Measurements from ENCODE around the gene KCNG1.

The KCNG1 gene

GRCh38 chr20:51036827-51037531 is 14.1 kb upstream of the KCNG1 start:
- no peak overlapping the region for H3K4me3 ChIP-seq (replicated peaks; ENCODE audit: low read depth, low read length)
- no peak for TF ChIP-seq CTCF (IDR thresholded peaks at IDR 0.05; ENCODE audit: low read length, missing control alignments)
- no peak for DNase-seq (ENCODE audit: low read depth)

GRCh38 chr20:51036226-51036625 is 13.3 kb upstream of the KCNG1 start:
- no peak overlapping the region for H3K4me3 ChIP-seq (replicated peaks; ENCODE audit: low read depth, low read length)
- DNase-seq (ENCODE audit: low read depth), result no peak
- TF ChIP-seq CTCF (IDR thresholded peaks at IDR 0.05; ENCODE audit: low read length, missing control alignments), result no peak

- no peak overlapping the region for H3K4me3 ChIP-seq (replicated peaks; ENCODE audit: low read depth, low read length)
- no peak for DNase-seq (ENCODE audit: low read depth)
- TF ChIP-seq CTCF (IDR thresholded peaks at IDR 0.05; ENCODE audit: low read length, missing control alignments), result no peak
Measured at GRCh38 chr20:51034988-51035656, 12.2 kb upstream of the KCNG1 start.

GRCh38 chr20:51034476-51034875 is 11.6 kb upstream of the KCNG1 start:
- TF ChIP-seq CTCF (IDR thresholded peaks at IDR 0.05; ENCODE audit: low read length, missing control alignments), result no peak
- no peak for DNase-seq (ENCODE audit: low read depth)

GRCh38 chr20:51029963-51030920 is 7.3 kb upstream of the KCNG1 start:
- H3K4me3 ChIP-seq (replicated peaks; ENCODE audit: low read depth, low read length), result no peak overlapping the region
- peak; percentile 44 for DNase-seq (ENCODE audit: low read depth)
- TF ChIP-seq CTCF (IDR thresholded peaks at IDR 0.05; ENCODE audit: low read length, missing control alignments), result no peak

More at GRCh38 chr20:51034476-51034875, 11.6 kb upstream of the KCNG1 start:
- H3K4me3 ChIP-seq (replicated peaks; ENCODE audit: low read depth, low read length), result no peak overlapping the region

GRCh38 chr20:51029556-51029955 is 6.6 kb upstream of the KCNG1 start:
- H3K4me3 ChIP-seq (replicated peaks; ENCODE audit: low read depth, low read length), result no peak overlapping the region
- no peak for TF ChIP-seq CTCF (IDR thresholded peaks at IDR 0.05; ENCODE audit: low read length, missing control alignments)
- DNase-seq (ENCODE audit: low read depth), result no peak
